Measurements from ENCODE around the gene TMA7B.

GRCh38 chr22:39967103-39967829 lies 7.1 kb downstream of the TMA7B start:
- no peak for TF ChIP-seq CTCF (IDR thresholded peaks at IDR 0.05; ENCODE audit: low read depth, low read length)
- no peak for TF ChIP-seq EZH2phosphoT487 (IDR thresholded peaks at IDR 0.05; ENCODE audit: low read depth)
